ENCODE results near the gene GALNT2.

The GALNT2 gene

GRCh38 chr1:230191855-230192254 is 124.8 kb downstream of the GALNT2 start:
- DNase-seq = no peak

- DNase-seq = no peak
Observed at GRCh38 chr1:230194525-230194924, 127.5 kb downstream of the GALNT2 start.

GRCh38 chr1:230195199-230195598 is 128.2 kb downstream of the GALNT2 start:
- DNase-seq = no peak

- no peak for DNase-seq
Observed at GRCh38 chr1:230196077-230196476, 129.0 kb downstream of the GALNT2 start.

- no peak for DNase-seq
Observed at GRCh38 chr1:230197644-230198567, 130.9 kb downstream of the GALNT2 start.

GRCh38 chr1:230199034-230199433 is 132.0 kb downstream of the GALNT2 start:
- no peak for DNase-seq

- DNase-seq = no peak
Observed at GRCh38 chr1:230199554-230199953, 132.5 kb downstream of the GALNT2 start.

- DNase-seq = no peak
Observed at GRCh38 chr1:230200276-230200675, 133.2 kb downstream of the GALNT2 start.

GRCh38 chr1:230201445-230201844 is 134.4 kb downstream of the GALNT2 start:
- no peak for DNase-seq

GRCh38 chr1:230204842-230205241 is 137.8 kb downstream of the GALNT2 start:
- no peak for DNase-seq

GRCh38 chr1:230205719-230206198 is 138.7 kb downstream of the GALNT2 start:
- no peak for DNase-seq

- DNase-seq = no peak
Observed at GRCh38 chr1:230206207-230206606, 139.2 kb downstream of the GALNT2 start.

- DNase-seq = no peak
Observed at GRCh38 chr1:230206976-230207375, 139.9 kb downstream of the GALNT2 start.

- no peak for DNase-seq
Observed at GRCh38 chr1:230207598-230207997, 140.6 kb downstream of the GALNT2 start.

GRCh38 chr1:230208619-230209261 is 141.7 kb downstream of the GALNT2 start:
- DNase-seq = peak in 2 of 5 experiments; percentile 20 to 76

- DNase-seq = no peak
Observed at GRCh38 chr1:230210326-230210980, 143.4 kb downstream of the GALNT2 start.

GRCh38 chr1:230210981-230211336 is 143.9 kb downstream of the GALNT2 start:
- no peak for DNase-seq

GRCh38 chr1:230211436-230212145 is 144.6 kb downstream of the GALNT2 start:
- DNase-seq = no peak

GRCh38 chr1:230212405-230212936 is 145.4 kb downstream of the GALNT2 start:
- peak in 1 of 5 experiments; percentile 62 for DNase-seq

GRCh38 chr1:230215031-230215430 is 148.0 kb downstream of the GALNT2 start:
- DNase-seq = no peak

- DNase-seq = no peak
Observed at GRCh38 chr1:230215529-230215928, 148.5 kb downstream of the GALNT2 start.

GRCh38 chr1:230216896-230217295 is 149.9 kb downstream of the GALNT2 start:
- no peak for DNase-seq
